Measurements from ENCODE around the gene DCAF4L1. TPM values are rescaled to one million over a fixed set of nuclear protein-coding genes. Genes with fewer than 3 reads are reported as not detected.

DCAF4L1 gene
- under 1 TPM in 3 of 4 donors, not detected in 1; under 0.01 to 0.30 (median 0.21) TPM for total RNA-seq

DNA sequence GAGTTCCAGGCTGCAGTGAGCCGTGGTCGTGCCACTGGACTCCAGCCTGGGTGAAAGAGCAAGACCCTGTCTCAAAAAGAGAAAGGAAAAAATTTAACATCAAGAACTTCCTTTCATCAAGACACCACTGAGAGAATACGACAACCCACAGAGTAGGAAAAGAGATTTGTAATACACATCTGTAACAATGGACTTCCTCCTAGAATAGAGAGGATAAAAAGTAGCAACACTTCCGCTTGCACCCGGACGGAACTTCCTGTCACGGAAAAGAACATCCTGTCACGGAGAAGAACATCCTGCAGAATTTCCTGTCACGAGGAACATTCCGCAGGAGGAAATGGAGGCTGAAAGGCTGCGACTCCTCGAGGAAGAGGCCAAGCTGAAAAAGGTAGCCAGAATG is at the start of gene DCAF4L1:
DCAF4L1 (plus strand) TSS at position 301 of the 400 bp plus-strand sequence; CDS start at position 338, 37 bp downstream.
- Histone ChIP-seq H3K9me3 (no peaks in the 10 kb centered on the region), H3K4me1 (no peaks in the 10 kb centered on the region), H3K27ac (no peak within 1 kb of the TSS), H3K36me3 (no peaks in the 10 kb centered on the region), H3K4me3 (no peak within 1 kb of the TSS), H3K27me3 (no peaks in the 10 kb centered on the region)
- no peak for DNase-seq (ENCODE audit: low spot score in 2 of 2)
- WGBS, 2 donors: 89% methylated on average over 12 of the region's 12 CpGs
- TF ChIP-seq POLR2A (IDR thresholded peaks at IDR 0.05): no peak
- no peak for TF ChIP-seq EP300 (IDR thresholded peaks at IDR 0.05)
- TF ChIP-seq CTCF (IDR thresholded peaks at IDR 0.05): no peak

- Histone ChIP-seq H3K4me1 (peaks cover 0 to 36% (median 12%) of the 10 kb centered on the region in 4 donors), H3K9me3 (no peaks in the 10 kb centered on the region), H3K27ac (no peak overlapping the region), H3K4me3 (no peak overlapping the region), H3K36me3 (no peaks in the 10 kb centered on the region), H3K27me3 (no peaks in the 10 kb centered on the region)
- WGBS, 2 donors: 83% methylated on average over 3 of the region's 3 CpGs
- TF ChIP-seq POLR2A (IDR thresholded peaks at IDR 0.05) (no peak), EP300 (IDR thresholded peaks at IDR 0.05) (no peak), CTCF (IDR thresholded peaks at IDR 0.05) (no peak)
- no peak for DNase-seq (ENCODE audit: low spot score in 2 of 2)
Measured at GRCh38 chr4:41932988-41933387, 48.6 kb upstream of the DCAF4L1 start.

GRCh38 chr4:41933997-41934503 is 47.5 kb upstream of the DCAF4L1 start:
- 87 to 94% methylated on average over 10 of the region's 10 CpGs for WGBS, 2 donors
- peak overlapping the region in 1 of 4 donors; percentile 83 for H3K27ac ChIP-seq

GRCh38 chr4:41934514-41934900 is 47.0 kb upstream of the DCAF4L1 start:
- Histone ChIP-seq H3K36me3 (peaks cover 0 to 6% (median 0%) of the 10 kb centered on the region in 3 donors), H3K9me3 (no peaks in the 10 kb centered on the region), H3K4me1 (peaks cover 0 to 50% (median 12%) of the 10 kb centered on the region in 4 donors), H3K27me3 (no peaks in the 10 kb centered on the region), H3K27ac (peak overlapping the region in 2 of 4 donors; percentile 83 to 84), H3K4me3 (peak overlapping the region; percentile 69 to 95 (median 78))
- 82 to 83% methylated on average over 9 of the region's 9 CpGs for WGBS, 2 donors
- TF ChIP-seq POLR2A (IDR thresholded peaks at IDR 0.05) (no peak), CTCF (IDR thresholded peaks at IDR 0.05) (no peak), EP300 (IDR thresholded peaks at IDR 0.05) (no peak)
- peak in 1 of 2 donors; percentile 9 for DNase-seq (ENCODE audit: low spot score in 2 of 2)

More at GRCh38 chr4:41933997-41934503, 47.5 kb upstream of the DCAF4L1 start:
- H3K4me1 ChIP-seq: peaks cover 0 to 45% (median 12%) of the 10 kb centered on the region in 4 donors
- H3K27me3 ChIP-seq: no peaks in the 10 kb centered on the region
- DNase-seq (ENCODE audit: low spot score in 2 of 2): no peak
- H3K9me3 ChIP-seq: no peaks in the 10 kb centered on the region
- TF ChIP-seq EP300 (IDR thresholded peaks at IDR 0.05): no peak
- no peak for TF ChIP-seq POLR2A (IDR thresholded peaks at IDR 0.05)
- TF ChIP-seq CTCF (IDR thresholded peaks at IDR 0.05): no peak
- peak overlapping the region in 1 of 4 donors; percentile 95 for H3K4me3 ChIP-seq
- peaks cover 0 to 2% (median 0%) of the 10 kb centered on the region in 3 donors for H3K36me3 ChIP-seq

- peaks cover 0 to 51% (median 12%) of the 10 kb centered on the region in 4 donors for H3K4me1 ChIP-seq
- DNase-seq (ENCODE audit: low spot score in 2 of 2): peak; percentile 67 to 84
- peak within 1 kb of the TSS; percentile 69 to 95 (median 78) for H3K4me3 ChIP-seq
- H3K27me3 ChIP-seq: no peaks in the 10 kb centered on the region
- WGBS, 2 donors: 2% methylated on average over 40 to 42 of the region's 49 CpGs
- TF ChIP-seq POLR2A (IDR thresholded peaks at IDR 0.05): peak in 1 of 2 donors; percentile 64
- peak; percentile 22 to 87 for TF ChIP-seq EP300 (IDR thresholded peaks at IDR 0.05)
- peak in 2 of 5 experiments; percentile 31 to 49 for TF ChIP-seq CTCF (IDR thresholded peaks at IDR 0.05)
- H3K9me3 ChIP-seq: no peaks in the 10 kb centered on the region
- peaks cover 0 to 12% (median 0%) of the 10 kb centered on the region in 3 donors for H3K36me3 ChIP-seq
- H3K27ac ChIP-seq: peak within 1 kb of the TSS in 3 of 4 donors; percentile 52 to 84 (median 83)
Measured at GRCh38 chr4:41934901-41935651, 46.5 kb upstream of the DCAF4L1 start, which contains the start of gene TMEM33. TMEM33 (plus strand) TSS chr4:41935429; CDS start chr4:41935485, 56 bp downstream.

Measured in tibial nerve (tissue), 4 donors.